Uterus (tissue), 4 donors: Measurements from ENCODE around the gene ALX1. TPM values are rescaled to one million over a fixed set of nuclear protein-coding genes. Genes with fewer than 3 reads are reported as not detected.

ENCODE experiments used
- DNase-seq, 2 donors: peaks; one replicate each; pipeline ENCODE4 v3.0.0-alpha.2; 2019 to 2020
- H3K27ac ChIP-seq, 2 donors: fragments of 200-600 bp; sonication (generic); 1 replicate in 1 of 2; 2 replicates in 1 of 2; pipeline ENCODE4 v1.5.1; 2016 to 2018
- H3K27me3 ChIP-seq, 2 donors: fragments of 200-600 bp; sonication (generic); one replicate each; pipeline ENCODE4 v1.5.1; 2018 to 2019; ENCODE audit warnings: control low read depth in 1 of 2
- H3K36me3 ChIP-seq, 2 donors: fragments of 200-600 bp; sonication (generic); one replicate each; pipeline ENCODE4 v1.5.1; 2019; ENCODE audit warnings: control low read depth in 1 of 2
- H3K4me1 ChIP-seq, 2 donors: fragments of 200-600 bp; sonication (generic); one replicate each; pipeline ENCODE4 v1.5.1; 2018 to 2019; ENCODE audit warnings: control low read depth in 1 of 2
- H3K4me3 ChIP-seq, 2 donors: fragments of 200-600 bp; sonication (generic); 1 replicate in 1 of 2; 2 replicates in 1 of 2; pipeline ENCODE4 v1.5.1; 2018 to 2019; ENCODE audit warnings: mild to moderate bottlenecking in 1 of 2
- H3K9me3 ChIP-seq, 2 donors: fragments of 200-600 bp; sonication (generic); one replicate each; pipeline ENCODE4 v1.5.1; 2019; ENCODE audit warnings: control low read depth in 1 of 2
- POLR2A ChIP-seq, 2 donors: fragments of 450-650 bp; IDR thresholded peaks; one replicate each; pipeline ENCODE4 v1.6.1; 2016; ENCODE audit warnings: antibody characterized with exemption in 2 of 2, mild to moderate bottlenecking in 1 of 2, moderate library complexity in 1 of 2
- intact Hi-C: fragments of 100-400 bp; cut with DNase I; formaldehyde crosslinking; loops from one replicate; pipeline ENCODE4 v1.15.1; 2023; ENCODE audit warnings: low total_unique reads
- total RNA-seq, 4 donors: library from RNA; depleted of rRNA in 3 of 4; stranded (reverse); fragments of >200 nt in 3 of 4; gene quantifications; one replicate each; pipeline versions ENCODE4 v1.1.0 to v1.2.4, GENCODE V29; 2014 to 2023
- TF ChIP-seq, protein P1 (sequence below), 4 experiments: fragments of 200-600 bp in 2 of 4; fragments of 450-650 bp in 2 of 4; sonication (generic) in 2 of 4; IDR thresholded peaks; one replicate each; pipeline ENCODE4 v1.5.1; 2016 to 2019; ENCODE audit warnings: antibody characterized with exemption in 4 of 4, mild to moderate bottlenecking in 2 of 4, moderate library complexity in 1 of 4
- donor health status: DM: yes; HTN: yes; CAD: no.

ALX1 gene
- total RNA-seq, 4 donors from 2014 or later: 0.61 to 4.2 TPM; not detected in 2

DNA sequence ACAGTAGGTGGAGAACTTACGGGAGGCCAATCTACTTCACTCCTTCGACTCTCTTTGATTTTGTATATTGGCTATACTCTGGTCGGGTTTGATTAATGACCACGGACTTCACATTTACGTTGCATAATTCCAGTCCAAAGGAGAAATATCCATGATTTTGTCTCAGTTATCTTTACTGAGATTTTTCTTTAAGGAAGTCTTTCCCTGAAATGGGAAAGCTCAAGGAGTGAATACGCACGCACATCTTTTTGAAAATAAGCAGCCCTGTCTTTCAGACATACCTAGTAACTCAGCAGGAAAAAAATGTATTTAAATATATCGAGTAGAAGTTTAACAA is 5.7 kb upstream of the ALX1 start:
- Histone ChIP-seq H3K9me3 (no peaks in the 10 kb centered on the region), H3K4me3 (no peak overlapping the region), H3K36me3 (no peaks in the 10 kb centered on the region), H3K27me3 (peaks cover 0 to 21% of the 10 kb centered on the region in 2 donors), H3K4me1 (no peaks in the 10 kb centered on the region), H3K27ac (no peak overlapping the region)
- intact Hi-C loops: no loop called here
- TF ChIP-seq, protein P1, sequence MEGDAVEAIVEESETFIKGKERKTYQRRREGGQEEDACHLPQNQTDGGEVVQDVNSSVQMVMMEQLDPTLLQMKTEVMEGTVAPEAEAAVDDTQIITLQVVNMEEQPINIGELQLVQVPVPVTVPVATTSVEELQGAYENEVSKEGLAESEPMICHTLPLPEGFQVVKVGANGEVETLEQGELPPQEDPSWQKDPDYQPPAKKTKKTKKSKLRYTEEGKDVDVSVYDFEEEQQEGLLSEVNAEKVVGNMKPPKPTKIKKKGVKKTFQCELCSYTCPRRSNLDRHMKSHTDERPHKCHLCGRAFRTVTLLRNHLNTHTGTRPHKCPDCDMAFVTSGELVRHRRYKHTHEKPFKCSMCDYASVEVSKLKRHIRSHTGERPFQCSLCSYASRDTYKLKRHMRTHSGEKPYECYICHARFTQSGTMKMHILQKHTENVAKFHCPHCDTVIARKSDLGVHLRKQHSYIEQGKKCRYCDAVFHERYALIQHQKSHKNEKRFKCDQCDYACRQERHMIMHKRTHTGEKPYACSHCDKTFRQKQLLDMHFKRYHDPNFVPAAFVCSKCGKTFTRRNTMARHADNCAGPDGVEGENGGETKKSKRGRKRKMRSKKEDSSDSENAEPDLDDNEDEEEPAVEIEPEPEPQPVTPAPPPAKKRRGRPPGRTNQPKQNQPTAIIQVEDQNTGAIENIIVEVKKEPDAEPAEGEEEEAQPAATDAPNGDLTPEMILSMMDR (IDR thresholded peaks at IDR 0.05): no peak
- TF ChIP-seq POLR2A (IDR thresholded peaks at IDR 0.05): no peak
- DNase-seq: no peak

DNA sequence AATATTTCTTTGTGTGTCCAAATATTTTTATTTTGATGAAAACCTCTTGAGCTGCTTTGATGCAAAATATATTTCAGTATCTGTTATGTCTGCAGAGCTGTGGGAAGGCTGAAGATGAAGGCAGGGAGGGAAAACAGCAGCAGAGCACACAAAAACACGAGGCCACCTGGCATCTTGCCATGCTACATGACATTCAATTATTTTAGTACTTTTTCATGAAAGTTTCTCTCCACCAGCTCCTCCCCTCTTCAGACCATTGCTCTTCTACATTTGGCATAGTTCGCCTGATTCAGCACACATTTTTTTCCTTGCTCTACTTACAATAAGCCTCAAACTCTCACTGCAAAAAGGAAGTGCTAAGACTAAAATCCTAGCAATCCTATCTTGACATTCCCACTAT is 4.6 kb upstream of the ALX1 start:
- intact Hi-C loops: no loop called here
- no peak overlapping the region for H3K4me3 ChIP-seq
- no peaks in the 10 kb centered on the region for H3K4me1 ChIP-seq
- H3K9me3 ChIP-seq: no peaks in the 10 kb centered on the region
- H3K27me3 ChIP-seq: peaks cover 6 to 27% of the 10 kb centered on the region in 2 donors
- no peaks in the 10 kb centered on the region for H3K36me3 ChIP-seq
- H3K27ac ChIP-seq: no peak overlapping the region
- no peak for DNase-seq
- TF ChIP-seq POLR2A (IDR thresholded peaks at IDR 0.05): no peak
- TF ChIP-seq, protein P1 (IDR thresholded peaks at IDR 0.05): no peak

DNA sequence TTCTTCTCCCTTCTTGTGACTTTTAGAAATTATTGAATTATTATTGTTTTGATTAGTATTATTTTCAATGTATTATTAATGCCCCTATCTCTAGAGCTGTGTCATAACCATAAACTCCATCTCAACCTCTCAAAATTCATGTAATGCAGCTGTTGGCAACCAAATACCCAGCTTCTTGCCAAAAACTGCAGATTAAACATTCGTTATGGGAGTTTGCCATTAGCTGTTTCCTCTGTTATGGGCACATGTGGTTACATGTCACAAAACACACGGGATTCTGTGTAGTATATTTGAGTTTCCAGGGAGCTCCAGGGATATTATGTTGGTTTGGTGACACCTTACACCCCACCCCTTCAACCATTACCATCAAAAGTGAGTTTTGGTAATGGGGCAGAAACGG is 2.8 kb upstream of the ALX1 start:
- H3K36me3 ChIP-seq: no peaks in the 10 kb centered on the region
- peaks cover 7 to 45% of the 10 kb centered on the region in 2 donors for H3K27me3 ChIP-seq
- H3K4me3 ChIP-seq: no peak overlapping the region
- no peak overlapping the region for H3K27ac ChIP-seq
- no peaks in the 10 kb centered on the region for H3K9me3 ChIP-seq
- no peak for DNase-seq
- TF ChIP-seq POLR2A (IDR thresholded peaks at IDR 0.05): no peak
- TF ChIP-seq, protein P1 (IDR thresholded peaks at IDR 0.05): no peak
- no peaks in the 10 kb centered on the region for H3K4me1 ChIP-seq
- intact Hi-C loops: no loop called here

DNA sequence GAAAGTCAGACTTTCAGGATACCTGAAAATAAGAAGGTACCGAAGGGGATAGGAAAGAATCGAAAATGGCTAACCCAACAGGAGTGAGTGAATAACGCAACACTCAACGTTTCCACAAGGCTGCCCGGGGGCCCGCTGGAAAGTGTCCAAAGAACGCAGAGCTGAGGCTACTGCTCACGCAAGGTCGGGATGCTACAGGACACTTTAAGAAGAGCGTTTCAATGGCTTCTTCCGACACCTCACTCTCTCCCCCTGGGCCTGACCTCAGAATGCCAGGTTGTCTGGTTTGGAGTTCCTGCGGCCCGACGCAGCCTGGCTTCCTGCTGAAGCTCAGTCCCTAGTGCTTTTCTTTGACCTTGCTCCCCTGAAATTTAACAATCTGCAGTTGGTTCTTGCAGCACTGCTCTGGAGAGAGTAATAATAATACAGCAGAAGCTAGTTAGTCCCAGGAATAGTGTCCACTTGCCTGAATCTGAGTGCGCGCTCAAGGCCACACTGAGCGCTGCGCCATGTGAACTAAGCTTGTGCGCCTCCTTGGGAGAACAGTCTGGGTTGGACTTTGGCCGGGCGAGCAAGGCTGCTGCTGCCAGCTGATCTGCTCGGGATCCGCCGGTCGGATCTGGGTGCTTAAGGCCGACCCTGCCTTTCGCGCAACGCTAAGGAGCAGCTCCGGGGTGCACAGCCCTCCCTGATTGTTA is 2.0 kb upstream of the ALX1 start:
- no peak for TF ChIP-seq POLR2A (IDR thresholded peaks at IDR 0.05)
- TF ChIP-seq, protein P1 (IDR thresholded peaks at IDR 0.05): no peak
- Histone ChIP-seq H3K36me3 (no peaks in the 10 kb centered on the region), H3K9me3 (no peaks in the 10 kb centered on the region), H3K4me1 (no peaks in the 10 kb centered on the region), H3K4me3 (no peak overlapping the region), H3K27ac (no peak overlapping the region), H3K27me3 (peaks cover 7 to 41% of the 10 kb centered on the region in 2 donors)
- no peak for DNase-seq
- intact Hi-C loops: no loop called here

DNA sequence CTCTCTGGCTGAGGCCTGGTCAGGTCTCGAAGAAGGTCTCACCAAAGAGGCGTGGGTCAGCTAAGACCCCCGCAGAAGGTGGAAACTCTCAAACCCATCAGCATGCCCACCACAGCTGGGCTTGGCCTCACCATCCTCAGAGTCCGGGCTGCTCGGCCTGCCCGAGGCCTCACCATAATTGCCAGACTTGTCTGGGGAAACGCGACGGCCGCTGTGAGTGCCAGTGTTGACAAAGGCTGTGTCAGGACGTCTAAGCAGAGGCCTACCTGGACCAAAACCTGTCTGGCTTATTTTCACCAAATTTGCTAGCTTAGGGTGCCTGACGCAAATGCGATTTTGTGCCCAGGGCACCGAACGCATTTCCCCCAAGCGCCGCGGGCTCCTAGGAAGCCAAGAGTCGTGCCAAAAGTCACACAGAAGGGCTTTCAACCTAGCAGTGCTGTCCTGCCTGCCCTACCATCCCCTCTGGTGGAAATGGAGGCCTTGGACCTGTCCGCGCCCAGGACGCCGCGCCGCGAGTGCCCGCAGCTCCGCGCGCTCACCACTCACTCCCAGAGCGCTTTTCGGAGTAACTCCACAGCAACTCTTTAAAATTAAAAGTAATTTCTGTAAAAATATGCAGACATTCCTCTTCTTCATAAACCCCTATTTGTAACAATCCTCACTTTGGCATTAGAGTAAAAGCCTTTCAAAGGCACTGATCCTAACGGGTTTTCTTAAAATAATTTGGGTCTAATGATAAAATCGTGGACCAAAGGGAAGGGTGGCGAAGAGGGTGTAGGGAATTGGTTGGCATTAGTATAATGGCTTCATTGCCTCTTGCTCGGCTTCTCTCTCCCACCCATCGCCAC is 1.2 kb upstream of the ALX1 start:
- TF ChIP-seq POLR2A (IDR thresholded peaks at IDR 0.05): no peak
- TF ChIP-seq, protein P1 (IDR thresholded peaks at IDR 0.05): no peak
- H3K27me3 ChIP-seq: peaks cover 7 to 44% of the 10 kb centered on the region in 2 donors
- intact Hi-C loops: no loop called here
- DNase-seq: no peak
- H3K27ac ChIP-seq: no peak overlapping the region
- H3K9me3 ChIP-seq: no peaks in the 10 kb centered on the region
- H3K4me1 ChIP-seq: no peaks in the 10 kb centered on the region
- no peak overlapping the region for H3K4me3 ChIP-seq
- H3K36me3 ChIP-seq: no peaks in the 10 kb centered on the region
